Suppressor macrophage (primary cell): Measurements from ENCODE around the gene UBE2L6.

Experiments used
- DNase-seq, 4 experiments: peaks; one replicate each; pipeline ENCODE4 v3.0.0-alpha.2; 2020 to 2022
- total RNA-seq, 17 experiments: gene quantifications; one replicate each; lab custom pipeline; 2026; ENCODE audit warnings: mixed read lengths in 6 of 17, inconsistent platforms in 3 of 17; lab: John Stamatoyannopoulos, UW

The UBE2L6 gene
- 52.0 to 238 (median 59.8) reads per million in 17 experiments for total RNA-seq

- DNase-seq: peak; percentile 40 to 81 (median 59)
Observed at GRCh38 chr11:57567515-57568329, at the start of gene UBE2L6. Gene UBE2L6 (minus strand): TSS chr11:57567672. CDS start chr11:57567611, 61 bp downstream.

DNA sequence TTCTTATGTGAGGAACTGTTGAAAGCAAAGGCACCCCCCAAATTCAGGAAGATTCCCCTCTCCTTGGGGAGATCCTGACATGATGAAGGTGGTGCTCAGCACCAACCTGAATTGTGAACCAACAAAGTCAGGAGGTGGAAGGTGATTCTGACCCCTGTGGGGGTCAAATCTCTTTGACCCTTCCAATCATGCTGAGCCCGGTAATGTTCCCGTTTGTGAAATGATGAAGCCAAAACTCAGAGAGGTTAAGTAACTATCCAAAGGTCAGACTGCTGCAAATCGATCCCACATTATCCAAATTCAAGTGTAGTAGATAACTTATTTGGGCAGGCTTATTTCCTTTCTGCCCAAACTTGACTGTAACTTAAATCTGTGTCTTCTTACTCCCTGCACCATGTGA is 49.1 kb upstream of the UBE2L6 start:
- DNase-seq: no peak

GRCh38 chr11:57615308-57615707 is 47.8 kb upstream of the UBE2L6 start:
- no peak for DNase-seq

DNA sequence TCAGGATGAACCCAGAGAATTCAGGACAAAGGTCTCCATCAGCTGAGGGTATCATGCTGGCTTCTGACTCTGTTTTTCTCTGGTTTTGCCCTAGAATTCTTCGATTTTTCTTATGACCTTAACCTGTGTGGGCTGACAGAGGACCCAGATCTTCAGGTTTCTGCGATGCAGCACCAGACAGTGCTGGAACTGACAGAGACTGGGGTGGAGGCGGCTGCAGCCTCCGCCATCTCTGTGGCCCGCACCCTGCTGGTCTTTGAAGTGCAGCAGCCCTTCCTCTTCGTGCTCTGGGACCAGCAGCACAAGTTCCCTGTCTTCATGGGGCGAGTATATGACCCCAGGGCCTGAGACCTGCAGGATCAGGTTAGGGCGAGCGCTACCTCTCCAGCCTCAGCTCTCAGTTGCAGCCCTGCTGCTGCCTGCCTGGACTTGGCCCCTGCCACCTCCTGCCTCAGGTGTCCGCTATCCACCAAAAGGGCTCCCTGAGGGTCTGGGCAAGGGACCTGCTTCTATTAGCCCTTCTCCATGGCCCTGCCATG is 46.8 kb upstream of the UBE2L6 start:
- DNase-seq: no peak

- no peak for DNase-seq
Observed at GRCh38 chr11:57610170-57610569, 42.7 kb upstream of the UBE2L6 start.

DNA sequence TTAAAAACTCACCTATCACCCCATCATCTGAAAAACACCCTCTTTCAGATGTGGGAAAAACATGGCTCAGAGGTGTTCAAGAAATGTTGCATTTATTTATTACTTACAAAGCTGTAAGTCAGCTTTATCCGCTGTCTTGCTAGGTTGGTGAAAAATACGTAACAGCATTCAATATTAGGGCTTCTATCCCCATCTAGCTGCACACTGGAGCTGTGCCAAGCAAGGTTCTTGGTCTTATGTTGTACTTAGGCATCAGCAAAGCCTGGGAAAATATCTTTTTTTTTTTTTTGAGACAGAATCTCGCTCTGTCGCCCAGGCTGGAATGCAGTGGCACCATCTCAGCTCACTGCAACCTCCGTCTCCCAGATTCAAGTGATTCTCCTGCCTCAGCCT is 37.6 kb upstream of the UBE2L6 start:
- no peak for DNase-seq

GRCh38 chr11:57604296-57605027 is 37.0 kb upstream of the UBE2L6 start:
- DNase-seq: no peak

GRCh38 chr11:57601297-57601696 is 33.8 kb upstream of the UBE2L6 start:
- no peak for DNase-seq

DNA sequence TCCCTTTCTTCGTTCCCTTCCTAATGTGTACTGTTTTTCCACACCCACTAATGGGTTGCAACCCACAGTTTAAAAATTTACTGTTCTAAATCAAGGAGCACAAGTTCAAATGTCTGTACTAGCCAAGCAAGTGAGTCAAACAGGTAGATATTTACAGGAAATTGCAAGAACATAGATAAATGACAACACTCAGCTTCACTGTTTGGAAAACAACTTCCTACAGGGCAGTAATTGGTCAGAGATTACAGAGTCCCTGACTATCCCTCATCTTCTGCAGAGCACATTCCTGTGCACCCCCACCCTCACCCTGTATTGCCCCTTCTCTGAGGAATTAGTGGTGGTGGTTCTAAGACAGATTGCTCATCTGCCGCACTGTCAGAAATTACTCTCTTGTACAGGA is 31.9 kb upstream of the UBE2L6 start:
- no peak for DNase-seq

DNA sequence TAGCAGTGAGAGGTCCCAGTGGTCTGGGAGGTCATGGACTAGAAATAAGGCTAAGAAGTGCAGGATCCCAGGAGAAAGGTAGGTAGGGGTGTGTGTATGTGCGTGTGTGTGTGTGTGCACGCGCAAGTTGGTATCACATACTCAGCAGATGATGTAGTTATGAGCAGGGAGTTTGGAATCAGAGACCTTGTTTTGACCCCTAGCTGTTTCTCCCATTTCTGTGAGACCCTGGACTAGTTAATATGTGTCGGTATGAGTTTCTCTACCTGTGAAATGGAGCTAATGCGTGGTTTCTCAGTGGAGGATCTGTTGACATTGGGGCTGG is 31.3 kb upstream of the UBE2L6 start:
- no peak for DNase-seq

GRCh38 chr11:57597916-57598830 is 30.7 kb upstream of the UBE2L6 start:
- DNase-seq: peak; percentile 15 to 59 (median 33)

DNA sequence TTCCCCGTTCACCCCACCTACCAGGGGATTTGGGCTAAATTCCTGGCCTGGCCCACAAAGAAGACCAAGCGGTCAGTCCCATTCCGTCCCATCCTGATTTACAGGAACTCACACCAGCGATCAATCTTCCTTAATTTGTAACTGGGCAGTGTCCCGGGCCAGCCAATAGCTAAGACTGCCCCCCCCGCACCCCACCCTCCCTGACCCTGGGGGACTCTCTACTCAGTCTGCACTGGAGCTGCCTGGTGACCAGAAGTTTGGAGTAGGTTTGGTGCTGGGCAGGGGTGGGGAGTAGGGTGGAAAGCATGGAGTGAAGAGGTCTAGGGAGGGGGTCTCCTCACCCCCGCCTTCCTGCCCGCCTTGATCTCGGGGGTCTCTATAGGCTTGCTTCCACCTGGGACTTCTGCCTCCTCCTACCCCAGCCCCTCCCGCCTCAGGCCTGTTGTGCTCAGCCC is 30.0 kb upstream of the UBE2L6 start, which contains the start of gene SERPING1:
Gene SERPING1, plus strand, starts transcription at position 225 of the 455 bp plus-strand sequence. CDS start 586 bp downstream, outside the sequence.
- DNase-seq: no peak

- no peak for DNase-seq
Observed at GRCh38 chr11:57596266-57596885, 28.9 kb upstream of the UBE2L6 start.

- peak; percentile 12 to 48 (median 40) for DNase-seq
Observed at GRCh38 chr11:57588046-57588710, 20.7 kb upstream of the UBE2L6 start.

DNA sequence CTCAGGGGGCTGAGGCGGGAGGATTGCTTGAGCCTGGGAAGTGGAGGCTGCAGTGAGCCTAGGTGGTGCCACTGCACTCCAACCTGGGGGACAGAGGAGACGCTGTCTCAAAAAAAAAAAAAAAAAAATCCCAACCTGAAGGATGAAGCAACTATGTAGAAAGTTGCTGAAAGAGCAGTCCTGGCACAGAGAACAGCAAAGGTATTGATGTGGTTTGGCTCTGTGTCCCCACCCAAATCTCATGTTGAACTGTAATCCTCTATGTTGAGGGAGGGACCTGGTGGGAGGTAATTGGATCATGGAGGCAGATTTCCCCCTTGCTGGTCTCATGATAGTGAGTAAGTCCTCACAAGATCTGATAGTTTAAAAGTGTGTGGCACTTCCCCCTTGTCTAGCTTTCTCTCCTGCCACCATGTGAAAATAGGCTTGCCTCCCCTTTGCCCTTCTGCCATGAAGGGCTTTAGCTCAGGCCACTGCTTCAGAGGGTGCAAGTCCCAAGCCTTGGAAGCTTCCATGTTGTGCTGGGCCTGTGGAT is 19.3 kb upstream of the UBE2L6 start:
- DNase-seq: peak; percentile 3 to 50 (median 28)

DNA sequence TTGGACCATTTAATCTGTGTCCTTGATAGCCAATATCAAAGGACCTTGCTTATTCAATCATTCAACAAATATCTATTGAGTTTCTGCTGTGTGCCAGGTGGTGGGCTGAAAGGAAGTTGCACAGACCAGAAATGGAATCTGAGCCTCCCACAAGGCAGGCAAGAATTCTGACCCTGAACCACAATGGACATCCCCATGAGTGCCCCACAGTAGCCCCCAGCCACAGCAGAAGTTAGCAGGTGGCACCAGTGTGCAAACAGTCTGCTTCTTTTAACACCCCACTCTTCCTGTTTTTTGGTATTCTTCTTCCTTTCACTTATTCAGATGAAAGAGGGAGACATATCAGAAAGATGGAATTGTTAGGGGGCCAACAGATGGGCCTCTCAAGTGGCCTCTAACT is 17.8 kb upstream of the UBE2L6 start:
- DNase-seq: peak in 2 of 4 experiments; percentile 12 to 25

- no peak for DNase-seq
Observed at GRCh38 chr11:57584341-57584740, 16.9 kb upstream of the UBE2L6 start.

DNA sequence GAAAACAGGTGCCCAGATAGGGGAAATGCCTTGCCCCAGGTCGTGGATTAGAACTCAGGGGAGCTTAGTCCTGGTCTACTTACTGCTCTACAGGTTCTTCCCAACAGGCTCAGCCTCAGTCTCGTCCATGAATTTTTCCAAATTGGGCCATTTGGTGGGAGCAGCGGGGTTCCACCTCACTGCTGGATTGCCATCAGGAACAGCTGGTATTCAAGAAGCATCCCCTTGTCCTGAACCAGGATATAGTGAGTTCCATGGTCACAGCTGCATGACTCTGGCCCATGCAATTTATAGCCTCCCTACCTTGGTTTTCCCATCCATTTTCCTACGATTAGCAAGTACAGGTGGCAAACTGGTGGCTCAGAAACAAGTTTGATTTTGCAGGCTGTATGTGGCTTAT is 6.6 kb upstream of the UBE2L6 start:
- DNase-seq: no peak

GRCh38 chr11:57571606-57572005 is 4.1 kb upstream of the UBE2L6 start:
- DNase-seq: peak; percentile 36 to 74 (median 60)

DNA sequence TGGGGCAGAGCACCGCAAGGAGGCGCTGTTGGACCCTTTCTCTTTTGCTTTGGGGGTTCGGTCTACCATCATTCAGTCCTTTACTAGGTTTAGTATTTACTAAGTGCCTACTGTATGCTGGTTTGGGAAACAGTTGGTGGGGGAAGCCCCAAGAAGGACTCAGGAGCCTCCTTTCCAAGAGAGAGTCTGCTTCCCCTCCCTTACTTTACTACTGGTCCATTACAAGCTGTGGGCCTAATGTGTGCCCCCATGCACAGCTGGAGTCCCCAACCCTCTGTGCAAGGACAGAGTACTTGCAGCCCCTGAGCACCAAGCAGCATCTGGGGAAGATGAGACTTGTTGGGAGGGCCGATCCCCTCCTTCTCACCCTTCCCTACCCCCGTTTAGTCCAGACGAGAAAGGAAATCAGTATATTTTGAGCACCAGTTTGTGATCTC is 876 bp upstream of the UBE2L6 start:
- peak; percentile 88 to 96 (median 94) for DNase-seq
